ENCODE results near the gene SMIM41.

SMIM41 gene

DNA sequence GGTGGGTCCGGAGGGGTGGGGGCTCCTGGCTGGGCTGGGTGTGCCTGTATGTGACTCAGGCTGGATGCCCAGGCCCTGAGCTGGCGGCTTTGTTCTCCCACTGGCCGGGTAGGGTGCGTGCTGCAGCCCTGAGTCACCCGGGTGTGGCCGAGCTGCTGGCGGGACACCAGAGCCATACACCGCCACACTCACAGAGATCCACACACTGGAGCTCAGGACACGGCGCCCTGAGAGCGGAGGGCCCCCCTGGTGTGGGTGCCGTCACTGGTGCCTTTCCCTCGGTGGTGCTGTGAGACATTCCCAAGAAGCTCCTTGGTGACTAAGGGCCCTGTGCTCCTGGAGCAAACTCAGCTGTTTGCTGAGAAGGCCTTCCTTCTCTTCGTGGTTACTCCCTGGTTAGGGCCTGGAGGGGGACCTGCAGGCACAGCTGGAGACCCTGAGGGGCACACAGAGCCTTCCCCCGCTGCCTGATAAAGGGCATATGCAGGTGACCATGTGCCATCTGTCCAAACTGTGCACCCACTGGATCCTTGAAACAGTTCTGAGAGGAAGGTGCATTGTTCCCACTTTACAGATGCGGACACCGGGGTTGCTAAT, 68.0 kb downstream of the SMIM41 start:
- no peak for DNase-seq (ENCODE audit: low read depth)

- no peak for DNase-seq (ENCODE audit: low read depth)
Measured at GRCh38 chr12:52147964-52148463, 68.5 kb downstream of the SMIM41 start.

DNA sequence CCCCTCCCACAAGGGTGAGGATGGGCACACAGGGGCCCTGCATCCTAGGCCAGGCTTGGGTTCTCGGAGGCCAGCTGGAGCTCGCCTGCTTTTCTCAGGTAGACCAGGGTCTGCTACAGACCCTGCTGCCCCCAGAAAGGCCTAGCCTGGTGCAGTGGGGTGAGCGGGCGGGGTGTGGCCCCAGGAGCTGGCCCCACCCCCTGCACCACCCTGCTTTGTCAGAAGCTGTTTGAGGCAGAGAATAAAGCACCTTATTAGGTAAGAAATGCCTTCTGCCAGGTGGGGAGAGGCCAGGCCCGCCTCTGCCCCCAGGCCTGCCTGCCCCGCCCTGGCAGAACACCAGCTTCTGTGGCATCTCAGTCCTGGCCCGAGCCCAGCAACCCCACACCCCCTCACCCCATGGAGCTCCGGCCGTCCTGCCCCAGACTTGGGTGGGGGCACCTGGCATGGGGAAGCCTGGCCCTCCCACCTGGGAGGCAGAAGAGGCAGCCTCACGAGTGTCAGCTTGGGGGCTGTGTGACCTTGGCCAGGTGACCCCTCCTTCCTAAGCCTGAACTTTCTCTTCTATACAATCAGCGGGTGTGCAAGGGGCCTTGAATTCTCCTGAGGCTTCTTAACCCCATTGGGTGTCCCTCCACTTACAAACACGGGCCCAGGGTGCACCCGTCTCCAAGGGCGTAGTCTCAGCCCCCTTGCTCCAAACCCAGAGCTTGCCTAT, 69.1 kb downstream of the SMIM41 start:
- no peak for DNase-seq (ENCODE audit: low read depth)

DNA sequence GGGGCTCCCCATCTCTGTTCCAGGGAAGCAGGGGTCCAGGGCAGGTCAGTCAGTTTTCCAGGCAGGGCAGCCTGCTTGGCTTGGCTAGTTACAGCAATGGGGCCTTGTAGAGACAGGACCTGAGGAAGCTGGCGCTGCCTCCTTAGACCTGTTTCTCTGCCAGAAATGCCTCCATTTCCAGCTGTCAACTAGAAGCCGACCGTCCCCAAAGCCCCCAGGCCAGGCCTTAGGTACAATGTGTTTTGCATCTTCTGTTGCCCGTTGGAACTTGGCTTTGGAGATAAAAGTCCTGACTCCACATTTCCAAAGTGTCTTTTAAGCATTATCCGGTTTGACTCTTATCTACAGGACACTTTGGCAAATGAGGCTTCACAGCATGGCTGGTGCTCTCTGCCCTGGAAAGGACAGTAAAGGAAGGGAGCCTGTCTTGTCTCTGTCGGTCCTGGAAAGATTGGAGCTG, 69.7 kb downstream of the SMIM41 start:
- no peak for DNase-seq (ENCODE audit: low read depth)

DNA sequence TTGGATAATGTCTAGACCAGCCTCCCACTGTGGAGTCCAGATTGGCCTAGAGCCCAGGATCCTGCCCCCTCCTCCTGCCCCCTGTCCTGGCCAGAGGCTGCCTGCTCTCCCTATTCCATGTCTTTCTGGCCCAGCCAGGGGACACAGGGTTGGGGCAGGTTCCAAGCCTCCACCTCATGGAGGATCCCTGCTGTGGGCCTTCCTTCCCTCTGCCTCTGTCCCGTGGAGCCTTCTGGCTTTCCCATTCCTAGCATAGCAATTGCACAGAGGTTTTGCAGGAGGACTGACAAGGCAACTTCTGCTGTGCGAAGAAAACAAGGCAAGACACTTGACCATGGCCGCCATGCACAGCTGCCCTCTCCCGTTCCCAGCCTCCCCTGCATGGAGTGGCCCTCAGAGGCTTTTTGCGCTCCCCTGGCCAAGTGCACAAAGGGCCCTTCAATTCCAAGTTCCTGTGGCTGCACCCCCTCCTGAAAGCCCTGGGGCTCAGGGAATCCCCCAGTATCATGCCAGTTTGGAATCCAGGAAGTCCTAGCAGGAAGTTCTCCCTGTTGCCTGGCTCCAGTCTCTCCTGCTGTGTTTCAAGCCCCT, 70.2 kb downstream of the SMIM41 start:
- DNase-seq (ENCODE audit: low read depth) = no peak

- no peak for DNase-seq (ENCODE audit: low read depth)
Measured at GRCh38 chr12:52151153-52151836, 71.8 kb downstream of the SMIM41 start.

GRCh38 chr12:52151837-52152783, 72.6 kb downstream of the SMIM41 start:
- DNase-seq (ENCODE audit: low read depth) = peak; percentile 53

- DNase-seq (ENCODE audit: low read depth) = no peak
Measured at GRCh38 chr12:52152905-52153317, 73.4 kb downstream of the SMIM41 start.

GRCh38 chr12:52155048-52155868, 75.8 kb downstream of the SMIM41 start:
- DNase-seq (ENCODE audit: low read depth) = no peak

DNA sequence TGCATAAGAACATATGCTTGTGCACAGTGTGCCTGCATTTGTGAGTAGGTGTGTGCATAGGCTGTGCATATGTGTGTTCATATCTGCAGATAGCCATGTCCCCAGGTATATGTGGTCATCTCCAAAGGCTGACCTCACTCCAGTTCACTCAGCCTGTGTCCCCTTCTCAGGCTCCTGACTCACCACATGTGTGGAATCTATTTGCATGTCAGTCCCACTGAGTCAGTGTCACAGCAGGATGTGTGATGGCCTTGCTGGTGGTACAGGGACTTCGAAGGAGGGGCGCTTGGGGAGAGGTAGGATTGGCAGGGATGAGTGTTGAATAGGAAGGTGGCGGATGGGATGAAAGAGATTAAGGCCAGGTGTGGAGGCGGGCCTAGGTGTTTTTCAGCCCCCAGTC, 76.8 kb downstream of the SMIM41 start:
- no peak for DNase-seq (ENCODE audit: low read depth)

GRCh38 chr12:52156757-52157565, 77.5 kb downstream of the SMIM41 start:
- peak; percentile 49 for DNase-seq (ENCODE audit: low read depth)

DNA sequence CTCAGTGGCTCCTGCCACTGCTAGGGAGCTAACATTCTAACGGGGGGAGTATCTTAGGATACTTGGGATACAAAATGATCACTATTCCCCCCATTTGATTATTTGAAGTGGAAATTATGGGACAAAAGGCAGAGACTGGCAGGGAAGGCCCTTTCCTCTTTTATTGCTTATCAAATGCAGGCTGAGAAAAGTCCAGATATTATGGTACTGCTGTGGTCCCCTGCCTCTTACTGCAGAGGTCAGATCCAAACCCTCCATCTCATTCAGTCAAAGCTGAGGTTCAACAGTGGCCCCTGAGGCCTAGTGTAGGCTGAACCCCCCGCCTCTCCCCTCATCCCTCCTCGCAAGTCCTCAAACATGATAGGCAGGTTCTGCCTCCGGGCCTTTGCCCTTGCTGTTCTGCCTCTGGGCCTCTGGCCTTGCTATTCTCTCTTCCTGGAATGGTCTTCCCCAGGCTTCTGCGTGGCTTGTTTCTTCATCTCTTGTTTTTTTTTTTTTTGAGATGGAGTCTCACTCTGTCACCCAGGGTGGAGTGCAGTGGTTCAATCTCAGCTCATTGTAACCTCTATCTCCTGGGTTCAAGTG, 78.2 kb downstream of the SMIM41 start:
- no peak for DNase-seq (ENCODE audit: low read depth)

All from stimulated activated CD8-positive, alpha-beta memory T cell treated with anti-CD3 and anti-CD28 coated beads, Interleukin-4, amount 100 ng/mL, for 24 hours (primary cell).